GM18907 (cell line): ENCODE results near the gene RNF222.
"Not testable (repeated sequence)": the region's sequence is repeated elsewhere in the genome, so short reads cannot be mapped to it uniquely, and the experiment has no call there.

Source experiments
- ATAC-seq: cut with Tn5 transposase; IDR thresholded peaks from one replicate; pipeline ENCODE4 v1.9.1; 2021; ENCODE audit warnings: mild to moderate bottlenecking, moderate library complexity; ENCODE audit not compliant: unreplicated experiment

RNF222 gene

DNA sequence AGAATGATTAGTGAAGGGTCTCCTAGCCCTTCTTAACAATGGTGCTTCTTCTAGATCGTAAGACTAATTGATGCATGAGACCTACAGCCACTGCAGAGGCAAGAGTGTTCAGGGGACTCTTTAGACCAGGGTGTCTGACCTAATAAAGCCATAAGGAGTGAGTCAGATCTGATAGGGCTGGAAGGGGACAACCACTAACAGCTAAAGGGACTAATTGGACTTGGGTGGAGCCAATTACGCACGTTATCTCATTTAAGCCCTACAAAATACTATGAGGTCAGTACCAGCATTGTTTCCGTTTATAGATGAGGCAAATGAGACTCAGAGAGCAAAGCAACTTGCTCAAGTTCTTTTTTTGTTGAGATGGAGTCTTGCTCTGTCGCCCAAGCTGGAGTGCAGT is 14.5 kb upstream of the RNF222 start:
- no peak for ATAC-seq

DNA sequence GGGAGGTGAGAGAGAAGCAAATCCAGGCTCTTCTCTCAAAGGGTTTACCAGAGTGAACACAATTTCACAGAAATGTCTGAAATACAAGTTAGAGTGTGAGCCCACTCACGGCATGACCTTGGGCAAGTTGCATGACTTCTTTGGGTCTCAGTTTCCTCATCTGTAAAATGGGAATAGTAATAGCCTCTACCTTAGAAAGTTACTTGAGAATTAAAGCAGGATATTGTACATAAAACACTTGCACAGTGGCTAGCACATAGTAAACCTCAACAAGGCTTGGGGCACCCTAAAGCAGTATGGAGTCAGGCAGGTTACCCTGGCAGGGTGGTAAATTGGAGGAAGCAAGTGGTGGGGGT is 13.2 kb upstream of the RNF222 start:
- ATAC-seq, result no peak

DNA sequence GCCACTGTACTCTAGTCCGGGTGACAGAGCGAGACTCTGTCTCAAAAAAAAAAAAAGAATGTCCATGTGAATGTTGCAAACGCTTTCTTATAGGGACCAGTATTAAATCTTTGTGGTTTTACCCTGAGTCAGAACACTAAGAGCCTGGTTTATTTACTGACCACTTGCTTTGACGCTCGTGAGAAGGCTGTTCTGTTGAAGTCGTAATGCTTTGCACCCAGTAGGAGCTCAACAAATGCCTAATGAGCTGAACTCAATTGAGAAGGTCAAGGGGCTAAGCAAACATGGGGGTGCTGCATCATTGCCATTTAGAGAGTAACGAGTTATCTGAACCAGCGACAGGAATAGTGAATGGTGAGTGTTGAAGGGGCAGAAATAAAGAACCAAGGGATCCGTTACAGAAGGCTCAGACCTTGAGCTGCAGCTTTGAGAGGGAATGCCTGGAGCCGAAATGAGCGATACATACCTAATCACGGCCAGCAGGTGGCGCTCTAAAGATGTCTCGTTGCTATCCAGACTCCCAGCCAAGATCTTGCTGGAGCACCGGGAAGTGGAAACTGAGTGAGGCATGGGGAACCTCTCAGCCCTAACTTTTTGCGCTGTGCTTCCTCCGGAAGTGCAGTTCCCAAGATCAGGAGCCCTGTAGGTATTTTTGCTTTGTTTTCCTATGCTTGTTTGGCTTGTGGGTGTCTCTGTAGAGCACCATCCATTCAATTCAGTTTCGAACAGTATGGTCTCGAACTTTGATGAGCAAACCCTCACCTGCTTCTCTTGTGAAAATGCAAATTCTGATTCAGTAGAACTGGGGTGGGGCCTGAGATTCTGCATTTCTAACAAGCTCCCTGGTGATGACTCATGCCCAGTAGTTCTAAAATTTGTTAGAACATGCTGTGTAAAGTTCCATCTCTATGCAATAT is 12.6 kb upstream of the RNF222 start:
- no peak for ATAC-seq

DNA sequence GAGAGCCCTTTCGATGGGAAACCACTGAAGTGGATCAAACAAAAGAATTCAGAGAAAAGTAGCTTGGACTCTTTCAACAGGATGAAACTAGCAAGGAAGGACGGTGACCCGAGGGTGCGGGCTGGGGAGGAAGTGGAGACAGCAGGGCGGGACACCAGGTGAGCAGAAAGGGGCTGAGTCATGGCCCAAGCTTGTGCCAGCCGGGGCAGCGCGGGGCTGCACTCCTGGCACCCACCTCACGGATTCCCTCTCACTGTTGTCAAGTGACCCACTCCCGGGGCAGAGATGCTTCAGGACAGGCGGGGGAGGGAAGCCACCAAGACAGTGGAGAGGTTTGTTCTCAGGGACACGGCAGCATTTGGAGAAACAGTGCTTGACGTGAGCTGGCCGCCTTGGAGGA is 10.7 kb upstream of the RNF222 start:
- ATAC-seq, result no peak

DNA sequence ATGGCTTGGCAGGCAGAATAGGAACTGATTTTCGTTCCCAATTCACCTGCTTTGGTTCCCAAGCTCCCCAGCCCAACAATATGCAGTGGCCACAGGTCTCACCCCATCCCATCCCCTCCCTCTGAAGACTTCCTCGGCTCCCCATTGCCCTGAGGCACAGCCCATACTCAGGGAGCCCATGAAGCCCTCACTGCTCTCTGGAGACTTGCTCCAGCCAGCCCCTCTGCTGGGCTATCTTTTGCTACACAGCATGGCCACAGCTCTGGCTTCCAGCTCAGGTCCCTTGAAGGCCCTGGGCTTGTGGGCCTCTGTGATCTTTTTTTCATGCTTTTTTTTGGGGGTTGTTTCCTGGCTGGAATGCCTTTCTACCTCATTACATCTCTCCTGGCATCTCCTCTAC is 8.5 kb upstream of the RNF222 start:
- no peak for ATAC-seq

DNA sequence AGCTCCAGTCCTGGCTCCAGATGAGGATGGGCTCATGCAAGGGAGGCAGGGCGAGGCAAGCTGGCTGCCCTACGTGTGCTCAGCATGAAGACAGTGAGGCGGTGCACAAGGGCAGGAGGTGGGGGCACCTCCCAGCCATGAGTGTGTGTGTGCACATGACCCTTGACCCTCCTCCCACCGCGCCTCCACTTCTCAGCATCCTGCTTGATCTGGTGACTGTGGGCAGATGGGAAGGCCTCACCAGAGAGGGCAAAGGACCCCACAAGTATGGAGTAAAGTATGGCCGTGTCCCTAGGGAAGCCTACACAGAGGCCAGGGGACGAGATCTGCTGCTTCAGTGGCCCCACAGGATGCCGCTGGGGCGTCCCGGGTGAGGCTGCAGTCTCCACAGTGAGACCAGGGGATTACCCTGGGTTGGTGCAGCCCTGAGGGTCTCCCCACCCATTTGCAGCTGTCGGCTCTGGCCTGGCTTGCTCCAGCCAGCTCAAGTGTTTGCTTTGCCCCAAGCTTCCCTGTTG is 7.9 kb upstream of the RNF222 start:
- no peak for ATAC-seq

DNA sequence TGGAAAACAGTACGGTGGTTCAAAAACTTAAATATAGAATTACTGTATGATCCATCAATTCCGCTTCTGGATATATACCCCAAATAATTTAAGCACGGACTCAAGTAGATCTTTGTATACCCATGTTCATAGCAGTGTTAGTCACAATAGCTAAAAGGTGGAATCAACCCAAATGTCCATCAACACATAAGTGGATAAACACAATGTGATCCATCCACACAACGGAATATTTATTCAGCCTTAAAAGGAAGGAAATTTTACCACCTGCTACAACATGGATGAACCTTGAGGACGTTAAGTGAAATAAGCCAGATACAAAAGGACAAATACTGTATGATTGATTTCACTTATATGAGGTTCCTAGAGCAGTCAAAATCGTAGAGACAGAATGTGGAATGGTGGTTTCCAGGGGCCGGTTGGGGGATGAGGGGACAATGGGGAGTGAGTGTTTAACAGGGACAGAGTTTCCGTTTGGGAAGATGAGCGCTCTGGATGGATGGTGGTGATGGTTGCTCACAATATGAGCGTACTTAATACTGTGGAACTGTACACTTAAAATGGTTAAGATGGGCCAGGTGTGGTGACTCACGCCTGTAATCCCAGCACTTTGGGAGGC is 5.4 kb upstream of the RNF222 start:
- no peak for ATAC-seq

DNA sequence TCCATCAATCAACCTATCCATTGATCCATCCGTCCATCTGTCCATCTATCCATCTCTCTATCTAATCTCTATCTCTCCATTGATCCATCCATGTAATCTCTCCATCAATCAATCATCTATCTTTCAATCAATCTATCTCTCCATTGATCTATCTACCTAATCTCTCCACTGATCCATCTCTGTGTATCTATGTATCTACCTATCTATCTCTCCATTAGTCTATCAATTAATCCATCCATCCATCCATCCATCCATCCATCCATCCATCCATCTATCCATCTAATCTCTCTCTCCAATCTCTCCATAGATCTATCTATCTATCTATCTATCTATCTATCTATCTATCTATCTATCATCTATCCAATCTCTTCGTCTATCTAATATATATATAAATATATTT is 3.5 kb upstream of the RNF222 start:
- ATAC-seq, result no peak

DNA sequence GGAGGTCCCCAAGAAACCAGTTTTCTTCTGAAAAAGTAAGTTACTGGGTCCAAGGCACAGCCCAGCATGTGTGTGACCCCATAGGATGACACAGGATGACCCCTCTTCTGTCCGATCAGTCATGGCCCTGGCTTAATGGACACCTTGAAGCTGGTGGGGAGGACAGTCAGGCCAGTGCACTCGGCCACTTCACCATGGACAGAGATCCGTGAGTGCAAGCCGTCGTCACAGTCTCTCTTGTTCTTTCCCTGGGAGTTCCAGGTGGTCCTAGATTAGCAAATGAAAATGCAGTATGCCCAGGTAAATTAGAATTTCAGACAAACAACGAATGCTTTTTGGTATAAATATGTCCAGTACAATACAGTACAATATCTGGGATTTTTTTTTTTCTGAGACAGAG is 1.4 kb upstream of the RNF222 start:
- ATAC-seq, result no peak

DNA sequence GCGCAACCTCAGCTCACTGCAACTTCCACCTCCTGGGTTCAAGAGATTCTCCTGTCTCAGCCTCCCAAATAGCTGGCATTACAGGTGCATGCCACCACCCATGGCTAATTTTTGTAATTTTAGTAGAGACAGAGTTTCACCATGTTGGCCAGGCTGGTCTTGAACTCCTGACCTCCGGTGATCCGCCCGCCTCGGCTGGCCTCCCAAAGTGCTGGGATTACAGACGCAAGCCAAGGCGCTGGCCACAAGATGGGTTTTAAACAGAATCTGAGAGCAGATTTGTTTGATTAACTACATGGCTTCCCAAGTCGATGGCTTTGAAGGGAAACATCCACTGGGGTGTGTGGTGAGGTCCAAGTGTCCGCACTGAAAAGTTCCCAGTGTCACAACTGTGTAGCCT is 3.1 kb downstream of the RNF222 start:
- not testable (repeated sequence) for ATAC-seq

DNA sequence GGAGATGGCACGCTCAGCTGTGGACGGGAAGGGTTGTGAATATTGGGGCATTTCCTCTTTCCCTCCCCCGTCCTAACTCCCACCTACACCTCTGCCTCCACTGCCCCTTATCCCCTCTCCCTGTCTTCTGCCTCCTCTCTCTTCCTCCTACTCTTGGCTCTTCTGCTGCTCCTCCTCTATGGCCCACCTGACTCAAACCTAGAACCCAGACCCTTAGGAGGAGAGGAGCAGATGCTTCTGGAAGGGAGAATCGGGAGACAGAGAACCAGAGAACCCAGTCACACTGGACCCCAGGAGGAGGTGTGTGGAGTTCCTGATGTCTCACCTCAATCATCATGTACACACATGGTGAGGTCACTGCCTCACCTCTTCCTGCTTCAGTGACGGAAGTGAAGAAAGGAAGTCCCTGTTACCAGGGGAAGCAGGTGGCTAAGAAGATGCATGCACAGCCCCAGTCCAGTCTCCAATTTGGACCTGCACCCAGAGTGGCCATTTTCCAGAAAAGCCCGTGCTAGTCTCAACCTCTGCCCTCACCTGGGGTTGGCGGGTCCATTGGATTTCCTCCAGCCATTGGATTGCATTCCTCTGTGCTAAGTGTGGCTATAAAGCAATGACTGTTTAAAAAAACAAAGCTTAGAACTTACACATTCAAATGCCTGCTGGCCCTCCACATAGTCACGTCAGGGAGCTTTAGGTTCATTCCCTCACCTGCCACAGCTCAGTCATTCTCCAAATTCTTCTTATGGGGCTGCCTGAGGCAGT is 4.0 kb downstream of the RNF222 start:
- ATAC-seq, result no peak

DNA sequence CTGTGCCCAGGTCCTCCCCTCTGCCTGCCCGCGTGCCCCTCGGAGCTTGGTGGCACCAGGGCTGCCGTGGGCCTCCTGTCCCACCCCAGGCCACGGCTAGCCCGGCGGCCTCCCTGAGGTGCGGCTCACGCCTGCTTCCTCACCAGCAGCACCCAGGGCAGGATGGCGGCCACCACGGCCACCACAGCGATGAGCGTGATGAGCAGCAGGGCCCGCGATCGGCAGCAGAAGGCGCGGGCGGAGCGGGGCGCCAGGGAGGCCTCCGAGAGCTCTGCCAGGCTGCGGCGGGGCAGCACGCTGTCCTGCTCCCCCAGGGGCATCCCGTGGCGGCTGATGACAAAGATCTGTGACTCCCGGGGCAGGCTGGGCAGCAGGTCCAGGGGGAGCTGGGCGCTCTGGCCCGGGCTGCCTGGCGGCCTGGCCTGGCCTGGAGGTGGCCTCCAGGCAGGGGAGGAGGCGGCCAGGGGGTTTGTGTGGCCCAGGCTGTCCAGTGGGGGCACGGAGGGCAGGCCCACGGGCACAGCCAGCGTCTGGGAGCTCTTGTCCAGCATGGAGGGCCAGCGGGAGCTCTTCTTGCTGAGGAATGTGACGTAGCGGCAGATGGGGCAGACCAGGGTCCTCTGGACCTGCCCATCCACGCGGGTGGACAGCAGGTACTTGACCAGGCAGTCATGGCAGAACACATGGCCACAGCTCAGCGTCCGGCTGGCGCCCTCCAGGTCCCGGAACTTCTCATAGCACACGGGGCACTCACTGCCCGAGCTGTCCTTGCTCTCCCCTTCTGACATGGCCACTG is 4.8 kb downstream of the RNF222 start:
- ATAC-seq, result no peak

DNA sequence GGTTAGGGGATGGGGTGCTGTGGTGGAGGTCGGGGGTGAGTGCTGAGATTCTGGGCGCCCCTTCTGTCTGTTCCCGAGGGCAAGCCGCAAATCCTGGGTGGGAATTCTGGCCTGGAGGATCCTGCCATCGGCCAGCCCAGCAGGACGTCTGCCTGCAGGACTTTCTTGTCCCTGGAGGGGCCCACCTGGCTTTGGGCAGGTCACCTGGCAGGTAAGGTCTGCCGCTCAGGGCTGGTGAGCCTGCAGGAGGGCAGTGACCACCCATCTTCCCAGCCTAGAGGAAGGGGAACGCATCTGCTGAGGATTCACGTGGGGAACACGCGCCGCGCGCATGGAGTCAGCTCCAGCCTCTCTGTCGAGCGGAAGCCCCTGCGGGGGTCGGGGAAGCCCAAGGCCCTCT is 5.4 kb downstream of the RNF222 start:
- ATAC-seq, result no peak

DNA sequence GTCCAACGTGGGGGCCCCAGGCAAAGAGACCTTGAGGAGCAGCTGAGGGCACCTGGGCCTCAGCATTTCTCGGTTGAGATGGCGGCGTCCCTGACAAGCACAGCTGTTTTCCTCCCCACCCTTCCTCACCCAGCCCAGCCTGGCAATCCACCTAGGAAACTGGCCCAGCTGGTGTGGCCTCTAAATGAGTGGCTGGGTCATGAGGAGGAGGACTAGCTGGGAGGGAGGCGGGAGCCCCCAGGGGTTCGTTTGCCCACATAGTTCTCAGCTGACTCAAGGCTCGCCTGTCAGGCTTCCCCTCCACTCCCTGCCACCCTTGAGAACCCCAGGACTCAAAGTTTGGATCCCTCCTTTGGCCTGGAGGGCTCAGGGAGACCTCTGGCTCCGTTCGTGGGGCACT is 5.9 kb downstream of the RNF222 start:
- ATAC-seq, result no peak

DNA sequence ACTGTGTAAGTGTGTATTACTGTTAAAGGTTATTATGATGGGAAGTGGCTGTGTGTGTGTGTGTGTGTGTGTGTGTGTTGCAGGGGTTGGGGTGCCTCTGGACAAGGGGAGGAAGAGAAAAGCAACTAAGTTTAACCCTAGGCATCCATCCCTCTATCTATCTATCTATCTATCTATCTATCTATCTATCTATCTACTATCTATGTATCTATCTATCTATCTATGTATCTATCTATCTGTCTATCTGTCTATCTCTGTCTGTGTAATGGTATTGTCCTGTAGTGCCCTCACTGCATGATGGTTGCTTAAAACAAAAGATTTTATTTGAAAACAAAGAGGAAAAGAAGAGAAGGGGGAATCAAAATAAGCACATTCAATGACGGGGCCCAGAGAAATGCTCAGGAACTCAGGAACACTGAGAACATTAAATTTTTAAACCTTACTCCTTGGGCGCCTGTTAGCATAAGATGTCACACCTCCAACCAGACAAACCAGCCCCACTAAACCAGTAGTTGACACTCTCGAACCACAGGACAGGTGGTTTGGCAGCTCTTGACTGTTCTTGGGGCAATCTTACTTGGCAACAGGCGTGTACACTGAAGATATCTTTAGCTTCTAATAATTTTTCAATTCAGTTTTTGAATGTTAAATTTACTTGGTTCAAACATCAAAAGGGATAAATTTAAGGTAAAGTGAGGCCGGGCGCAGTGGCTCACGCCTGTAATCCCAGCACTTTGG is 9.5 kb downstream of the RNF222 start:
- ATAC-seq, result no peak

DNA sequence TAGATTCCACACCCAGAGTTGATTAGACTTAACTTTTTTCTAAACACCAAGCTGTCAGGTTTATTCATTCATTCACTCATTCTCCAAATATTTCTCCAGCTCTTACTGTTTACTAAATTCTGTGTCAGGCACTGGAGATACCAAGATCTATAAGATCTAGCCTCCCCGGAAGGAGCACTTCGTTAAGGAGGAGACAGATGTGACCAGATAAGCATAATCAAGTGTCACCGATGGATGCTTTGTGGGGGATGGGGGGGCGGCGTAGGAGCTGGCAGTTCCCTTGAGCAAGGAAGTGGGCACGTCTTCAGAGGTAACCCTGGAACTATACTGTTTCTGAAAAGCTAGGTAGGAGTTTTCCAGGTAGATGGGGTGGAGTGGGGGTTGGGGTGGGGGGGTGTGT is 10.8 kb downstream of the RNF222 start:
- no peak for ATAC-seq

DNA sequence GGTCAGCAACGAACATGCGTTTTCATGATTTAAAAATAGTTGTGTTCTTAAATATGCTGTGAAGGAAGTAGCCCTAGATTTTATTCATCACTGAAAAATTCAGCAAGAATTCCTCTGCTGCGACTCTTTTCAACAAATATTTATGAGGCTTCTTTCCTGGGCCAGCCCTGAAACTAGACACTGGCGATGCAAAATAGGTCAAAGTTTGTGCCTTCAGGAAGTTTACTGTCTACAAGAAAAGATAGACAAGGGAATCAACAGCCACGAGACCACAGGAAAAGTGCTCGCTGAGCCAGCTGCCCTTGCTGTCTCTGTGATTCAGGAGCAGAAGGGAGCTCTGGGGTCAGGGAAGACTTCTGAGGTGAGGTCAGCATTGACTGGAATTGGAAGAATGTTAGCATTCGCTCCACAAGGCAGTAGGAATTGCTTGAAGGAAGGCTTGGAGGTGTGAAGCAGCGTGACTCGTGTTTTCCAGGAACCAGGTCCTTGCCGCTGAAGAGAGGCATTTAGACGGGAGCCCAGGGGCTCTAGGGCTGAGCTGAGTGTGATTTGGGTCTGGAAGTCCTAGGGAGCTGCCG is 12.7 kb downstream of the RNF222 start:
- ATAC-seq, result no peak

DNA sequence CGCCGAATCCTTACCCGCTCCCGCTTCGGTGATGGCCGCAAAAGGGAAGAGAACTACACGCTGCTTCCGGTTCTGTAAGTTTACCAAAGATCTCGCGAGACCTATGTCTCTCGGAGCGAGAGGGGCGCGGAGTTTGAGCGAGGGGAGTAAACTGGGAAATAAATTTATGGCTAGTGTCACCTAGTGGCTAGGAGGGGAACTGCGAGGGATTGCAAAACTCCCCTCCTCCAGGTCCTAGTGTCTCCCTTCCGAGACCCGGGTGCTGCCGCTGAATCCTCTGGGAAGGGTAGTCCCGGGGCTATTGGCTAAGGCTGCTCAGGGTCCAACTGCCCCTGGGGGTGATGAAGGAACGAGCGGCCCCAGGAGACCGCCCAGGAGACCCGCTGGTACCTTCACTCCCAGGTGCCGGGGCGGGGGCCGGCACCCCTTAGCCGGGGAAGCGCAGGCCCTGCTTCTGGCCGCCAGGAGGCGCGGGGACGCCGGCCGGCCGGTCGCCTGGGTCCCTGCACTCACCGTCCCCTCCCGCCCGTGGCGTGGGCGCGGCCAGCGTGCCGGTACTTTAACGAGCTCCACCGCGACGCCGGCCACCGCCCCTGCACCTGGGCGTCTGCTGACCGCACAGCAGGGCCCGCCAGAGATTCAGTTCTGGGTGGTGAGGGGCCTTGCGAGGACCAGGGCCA is 14.3 kb downstream of the RNF222 start, which contains the start of gene RPL26:
TSS of gene RPL26 (minus strand) at position 51 of the 680 bp plus-strand sequence. CDS start 883 bp downstream, outside the sequence.
- peak; percentile 90 for ATAC-seq

DNA sequence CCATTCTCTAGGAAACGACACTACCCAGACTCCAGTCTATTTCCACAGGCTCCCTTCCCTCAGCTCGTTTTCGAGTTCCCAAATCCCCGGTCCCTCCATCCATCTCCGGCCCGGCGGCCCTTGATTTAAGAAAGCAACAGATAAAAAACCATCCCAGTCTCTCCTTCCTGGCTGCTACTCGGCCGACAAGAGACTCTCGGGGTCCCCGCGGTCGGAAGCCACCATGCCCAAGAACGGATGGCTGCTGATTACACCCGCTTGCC is 14.8 kb downstream of the RNF222 start:
- no peak for ATAC-seq
